Uterus (tissue), 4 donors: ENCODE results near the gene MAGOHB. TPM values are rescaled to one million over a fixed set of nuclear protein-coding genes. Genes with fewer than 3 reads are reported as not detected.
"Not testable (repeated sequence)": the region's sequence is repeated elsewhere in the genome, so short reads cannot be mapped to it uniquely, and the experiment has no call there.

Source experiments
- DNase-seq, 2 donors: peaks; one replicate each; pipeline ENCODE4 v3.0.0-alpha.2; 2019 to 2020
- H3K27ac ChIP-seq, 2 donors: fragments of 200-600 bp; sonication (generic); 1 replicate in 1 of 2; 2 replicates in 1 of 2; pipeline ENCODE4 v1.5.1; 2016 to 2018
- H3K27me3 ChIP-seq, 2 donors: fragments of 200-600 bp; sonication (generic); one replicate each; pipeline ENCODE4 v1.5.1; 2018 to 2019; ENCODE audit warnings: control low read depth in 1 of 2
- H3K36me3 ChIP-seq, 2 donors: fragments of 200-600 bp; sonication (generic); one replicate each; pipeline ENCODE4 v1.5.1; 2019; ENCODE audit warnings: control low read depth in 1 of 2
- H3K4me1 ChIP-seq, 2 donors: fragments of 200-600 bp; sonication (generic); one replicate each; pipeline ENCODE4 v1.5.1; 2018 to 2019; ENCODE audit warnings: control low read depth in 1 of 2
- H3K4me3 ChIP-seq, 2 donors: fragments of 200-600 bp; sonication (generic); 1 replicate in 1 of 2; 2 replicates in 1 of 2; pipeline ENCODE4 v1.5.1; 2018 to 2019; ENCODE audit warnings: mild to moderate bottlenecking in 1 of 2
- H3K9me3 ChIP-seq, 2 donors: fragments of 200-600 bp; sonication (generic); one replicate each; pipeline ENCODE4 v1.5.1; 2019; ENCODE audit warnings: control low read depth in 1 of 2
- POLR2A ChIP-seq, 2 donors: fragments of 450-650 bp; IDR thresholded peaks; one replicate each; pipeline ENCODE4 v1.6.1; 2016; ENCODE audit warnings: antibody characterized with exemption in 2 of 2, mild to moderate bottlenecking in 1 of 2, moderate library complexity in 1 of 2
- intact Hi-C: fragments of 100-400 bp; cut with DNase I; formaldehyde crosslinking; loops from one replicate; pipeline ENCODE4 v1.15.1; 2023; ENCODE audit warnings: low total_unique reads
- total RNA-seq, 4 donors: library from RNA; depleted of rRNA in 3 of 4; stranded (reverse); fragments of >200 nt in 3 of 4; gene quantifications; one replicate each; pipeline versions ENCODE4 v1.1.0 to v1.2.4, GENCODE V29; 2014 to 2023
- TF ChIP-seq, protein P1 (sequence below), 4 experiments: fragments of 200-600 bp in 2 of 4; fragments of 450-650 bp in 2 of 4; sonication (generic) in 2 of 4; IDR thresholded peaks; one replicate each; pipeline ENCODE4 v1.5.1; 2016 to 2019; ENCODE audit warnings: antibody characterized with exemption in 4 of 4, mild to moderate bottlenecking in 2 of 4, moderate library complexity in 1 of 4
- donor health status: DM: yes; HTN: yes; CAD: no.

MAGOHB gene
- total RNA-seq, 4 donors from 2014 or later: 21.0 to 55.3 (median 24.1) TPM

DNA sequence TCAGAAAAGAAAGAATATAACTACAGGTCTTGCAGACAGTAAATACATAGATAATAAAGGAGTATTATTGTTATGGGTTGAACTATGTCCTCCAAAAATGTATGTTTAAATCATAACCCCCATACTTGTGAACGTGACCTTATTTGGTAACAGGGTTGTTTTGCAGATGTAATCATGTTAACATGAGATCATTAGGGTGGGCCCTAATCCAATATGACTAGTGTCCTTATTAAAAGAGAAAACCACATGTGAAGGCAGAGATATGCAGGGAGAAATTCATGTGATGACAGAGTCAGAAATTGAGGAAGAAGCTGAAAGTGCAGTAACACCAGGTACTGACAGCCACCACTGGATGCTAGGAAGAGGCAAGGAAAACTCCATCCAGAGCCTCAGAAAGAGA lies 29.0 kb downstream of the MAGOHB start:
- Histone ChIP-seq H3K27ac (no peak overlapping the region), H3K9me3 (peaks cover 0 to 3% of the 10 kb centered on the region in 2 donors), H3K27me3 (no peaks in the 10 kb centered on the region), H3K36me3 (no peaks in the 10 kb centered on the region), H3K4me1 (no peaks in the 10 kb centered on the region), H3K4me3 (no peak overlapping the region)
- intact Hi-C loops: no loop called here
- no peak for DNase-seq
- TF ChIP-seq, protein P1, sequence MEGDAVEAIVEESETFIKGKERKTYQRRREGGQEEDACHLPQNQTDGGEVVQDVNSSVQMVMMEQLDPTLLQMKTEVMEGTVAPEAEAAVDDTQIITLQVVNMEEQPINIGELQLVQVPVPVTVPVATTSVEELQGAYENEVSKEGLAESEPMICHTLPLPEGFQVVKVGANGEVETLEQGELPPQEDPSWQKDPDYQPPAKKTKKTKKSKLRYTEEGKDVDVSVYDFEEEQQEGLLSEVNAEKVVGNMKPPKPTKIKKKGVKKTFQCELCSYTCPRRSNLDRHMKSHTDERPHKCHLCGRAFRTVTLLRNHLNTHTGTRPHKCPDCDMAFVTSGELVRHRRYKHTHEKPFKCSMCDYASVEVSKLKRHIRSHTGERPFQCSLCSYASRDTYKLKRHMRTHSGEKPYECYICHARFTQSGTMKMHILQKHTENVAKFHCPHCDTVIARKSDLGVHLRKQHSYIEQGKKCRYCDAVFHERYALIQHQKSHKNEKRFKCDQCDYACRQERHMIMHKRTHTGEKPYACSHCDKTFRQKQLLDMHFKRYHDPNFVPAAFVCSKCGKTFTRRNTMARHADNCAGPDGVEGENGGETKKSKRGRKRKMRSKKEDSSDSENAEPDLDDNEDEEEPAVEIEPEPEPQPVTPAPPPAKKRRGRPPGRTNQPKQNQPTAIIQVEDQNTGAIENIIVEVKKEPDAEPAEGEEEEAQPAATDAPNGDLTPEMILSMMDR (IDR thresholded peaks at IDR 0.05): no peak
- TF ChIP-seq POLR2A (IDR thresholded peaks at IDR 0.05): no peak

DNA sequence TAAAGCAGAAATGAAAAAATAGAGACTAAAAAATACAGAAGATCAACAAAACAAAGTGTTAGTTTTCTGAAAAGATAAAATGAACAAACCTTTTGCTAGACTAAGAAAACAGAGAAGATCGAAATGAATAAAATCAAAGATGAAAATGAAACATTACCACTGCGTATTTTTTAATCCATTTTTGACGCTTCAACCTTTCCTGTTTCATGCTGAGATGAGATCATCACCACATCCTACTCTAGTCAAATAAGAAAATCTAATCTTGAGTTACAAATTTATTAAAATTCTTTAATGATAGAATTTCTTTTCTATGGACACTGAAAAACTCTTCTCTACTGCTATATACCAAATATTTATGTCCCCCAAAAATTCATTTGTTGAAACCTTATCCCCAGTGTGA lies 30.7 kb downstream of the MAGOHB start:
- Histone ChIP-seq H3K4me1 (no peaks in the 10 kb centered on the region), H3K36me3 (no peaks in the 10 kb centered on the region), H3K27me3 (no peaks in the 10 kb centered on the region), H3K4me3 (no peak overlapping the region), H3K9me3 (peaks cover 0 to 3% of the 10 kb centered on the region in 2 donors), H3K27ac (no peak overlapping the region)
- DNase-seq: no peak
- TF ChIP-seq POLR2A (IDR thresholded peaks at IDR 0.05): no peak
- TF ChIP-seq, protein P1 (IDR thresholded peaks at IDR 0.05): no peak
- intact Hi-C loops: no loop called here

DNA sequence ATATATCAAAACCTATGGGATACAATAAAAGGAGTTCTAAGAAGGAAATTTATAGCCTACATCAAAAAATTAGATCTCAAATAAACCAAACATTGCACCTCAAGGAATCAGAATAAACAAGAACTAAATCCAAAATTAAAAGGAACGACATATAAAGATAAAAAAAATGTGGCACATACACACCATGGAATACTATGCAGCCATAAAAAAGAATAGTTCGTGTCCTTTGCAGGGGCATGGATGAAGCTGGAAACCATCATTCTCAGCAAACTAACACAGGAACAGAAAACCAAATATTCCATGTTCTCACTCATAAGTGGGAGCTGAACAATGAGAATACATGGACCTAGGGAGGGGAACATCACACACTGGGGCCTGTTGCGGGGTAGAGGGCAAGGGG lies 31.3 kb downstream of the MAGOHB start:
- H3K27ac ChIP-seq, H3K36me3 ChIP-seq, H3K4me1 ChIP-seq, H3K4me3 ChIP-seq, H3K9me3 ChIP-seq, H3K27me3 ChIP-seq, DNase-seq, intact Hi-C loops: not testable (repeated sequence)

DNA sequence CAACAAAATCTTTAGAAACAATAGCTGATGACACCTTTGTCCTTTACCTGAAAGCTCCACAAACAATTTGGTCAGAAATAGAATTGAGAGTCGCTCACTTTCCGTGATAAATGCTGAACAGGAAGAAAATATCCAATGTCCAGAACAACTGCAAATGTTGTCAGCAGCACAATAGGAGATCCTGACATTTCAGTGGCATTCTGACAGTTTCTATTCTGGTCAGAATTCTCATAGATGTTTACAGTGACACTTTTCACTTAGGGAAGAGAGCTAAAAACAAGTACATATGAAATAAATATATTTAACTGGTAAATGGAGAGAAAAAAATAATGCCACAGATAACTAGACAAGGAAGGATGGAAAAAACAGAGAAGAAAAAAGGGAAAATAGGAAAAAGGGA lies 39.1 kb downstream of the MAGOHB start:
- Histone ChIP-seq H3K27ac (no peak overlapping the region), H3K27me3 (peaks cover 0 to 2% of the 10 kb centered on the region in 2 donors), H3K36me3 (no peaks in the 10 kb centered on the region), H3K4me3 (no peak overlapping the region), H3K9me3 (no peaks in the 10 kb centered on the region), H3K4me1 (no peaks in the 10 kb centered on the region)
- intact Hi-C loops: no loop called here
- no peak for TF ChIP-seq POLR2A (IDR thresholded peaks at IDR 0.05)
- TF ChIP-seq, protein P1 (IDR thresholded peaks at IDR 0.05): no peak
- DNase-seq: no peak

DNA sequence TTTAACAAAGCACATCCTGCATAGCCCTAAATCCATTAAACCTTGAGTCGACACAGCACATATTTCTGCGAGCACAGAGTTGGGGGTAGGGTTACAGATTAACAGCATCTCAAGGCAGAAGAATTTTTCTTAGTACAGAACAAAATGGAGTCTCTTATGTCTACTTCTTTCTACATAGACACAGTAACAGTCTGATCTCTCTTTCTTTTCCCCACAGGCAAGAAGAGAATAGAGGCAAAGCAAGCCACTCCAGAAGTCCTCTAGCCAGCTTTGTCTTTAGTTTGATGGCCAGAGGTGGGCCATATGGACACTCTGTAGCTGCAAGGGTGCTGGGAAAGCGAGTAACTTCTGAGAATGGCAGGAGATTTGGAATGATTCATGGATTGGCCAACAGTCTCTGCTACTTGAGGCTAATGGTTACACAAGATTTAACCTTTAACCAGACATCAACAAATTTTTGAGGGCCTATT lies 41.4 kb downstream of the MAGOHB start:
- H3K9me3 ChIP-seq, DNase-seq, H3K27me3 ChIP-seq, H3K4me3 ChIP-seq, H3K27ac ChIP-seq, intact Hi-C loops, H3K4me1 ChIP-seq, H3K36me3 ChIP-seq: not testable (repeated sequence)

DNA sequence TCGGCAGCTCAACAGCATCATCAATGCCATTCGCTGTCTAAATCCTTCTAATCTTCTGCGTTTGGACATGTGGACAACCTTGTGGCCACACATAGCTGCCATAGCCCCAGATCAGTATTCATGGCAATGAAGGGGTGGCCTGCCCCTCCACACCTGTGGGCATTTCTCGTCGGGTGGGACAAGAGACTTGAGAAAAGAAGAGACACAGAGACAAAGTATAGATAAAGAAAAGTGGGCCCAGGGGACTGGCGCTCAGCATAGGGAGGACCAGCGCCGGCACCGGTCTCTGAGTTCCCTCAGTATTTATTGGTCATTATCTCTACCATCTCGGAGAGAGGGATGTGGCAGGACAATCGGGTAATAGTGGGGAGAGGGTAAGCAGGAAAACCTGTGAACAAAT lies 42.3 kb downstream of the MAGOHB start:
- no peak overlapping the region for H3K4me3 ChIP-seq
- no peaks in the 10 kb centered on the region for H3K9me3 ChIP-seq
- H3K36me3 ChIP-seq: no peaks in the 10 kb centered on the region
- TF ChIP-seq, protein P1 (IDR thresholded peaks at IDR 0.05): no peak
- no peak for TF ChIP-seq POLR2A (IDR thresholded peaks at IDR 0.05)
- no peak for DNase-seq
- peaks cover 0 to 5% of the 10 kb centered on the region in 2 donors for H3K27me3 ChIP-seq
- no peaks in the 10 kb centered on the region for H3K4me1 ChIP-seq
- intact Hi-C loops: no loop called here
- no peak overlapping the region for H3K27ac ChIP-seq
